Measurements from ENCODE around the gene CLCA1. TPM values are rescaled to one million over a fixed set of nuclear protein-coding genes. Genes with fewer than 3 reads are reported as not detected.
"Not testable (repeated sequence)": the region's sequence is repeated elsewhere in the genome, so short reads cannot be mapped to it uniquely, and the experiment has no call there.

The CLCA1 gene
- total RNA-seq, 1 experiment from 2014 or later = not detected

GRCh38 chr1:86477256-86477655 is 8.5 kb downstream of the CLCA1 start:
- no peaks in the 10 kb centered on the region for H3K27me3 ChIP-seq (ENCODE audit: control insufficient read depth, insufficient read depth, low read length)
- DNase-seq = no peak
- H3K36me3 ChIP-seq (replicated peaks; ENCODE audit: control insufficient read depth, insufficient read depth, low read length) = no peaks in the 10 kb centered on the region
- H3K4me3 ChIP-seq (ENCODE audit: insufficient read depth, low read depth, low read length) = no peak overlapping the region

- Histone ChIP-seq H3K4me3 (ENCODE audit: insufficient read depth, low read depth, low read length) (no peak overlapping the region), H3K27me3 (ENCODE audit: control insufficient read depth, insufficient read depth, low read length) (no peaks in the 10 kb centered on the region), H3K36me3 (replicated peaks; ENCODE audit: control insufficient read depth, insufficient read depth, low read length) (no peaks in the 10 kb centered on the region)
- DNase-seq = no peak
These were observed 9.0 kb downstream of the CLCA1 start for GRCh38 chr1:86477682-86478081.

GRCh38 chr1:86478416-86479156 is 9.9 kb downstream of the CLCA1 start:
- DNase-seq = no peak
- H3K4me3 ChIP-seq (ENCODE audit: insufficient read depth, low read depth, low read length) = no peak overlapping the region
- no peaks in the 10 kb centered on the region for H3K36me3 ChIP-seq (replicated peaks; ENCODE audit: control insufficient read depth, insufficient read depth, low read length)
- H3K27me3 ChIP-seq (ENCODE audit: control insufficient read depth, insufficient read depth, low read length) = no peaks in the 10 kb centered on the region

- DNase-seq = no peak
- Histone ChIP-seq H3K36me3 (replicated peaks; ENCODE audit: control insufficient read depth, insufficient read depth, low read length) (no peaks in the 10 kb centered on the region), H3K27me3 (ENCODE audit: control insufficient read depth, insufficient read depth, low read length) (no peaks in the 10 kb centered on the region), H3K4me3 (ENCODE audit: insufficient read depth, low read depth, low read length) (no peak overlapping the region)
These were observed 13.2 kb downstream of the CLCA1 start for GRCh38 chr1:86481966-86482365.

GRCh38 chr1:86487131-86487810 is 18.5 kb downstream of the CLCA1 start:
- Histone ChIP-seq H3K4me3 (ENCODE audit: insufficient read depth, low read depth, low read length) (no peak overlapping the region), H3K36me3 (replicated peaks; ENCODE audit: control insufficient read depth, insufficient read depth, low read length) (no peaks in the 10 kb centered on the region), H3K27me3 (ENCODE audit: control insufficient read depth, insufficient read depth, low read length) (no peaks in the 10 kb centered on the region)
- DNase-seq = no peak

GRCh38 chr1:86487811-86488141 is 19.0 kb downstream of the CLCA1 start:
- Histone ChIP-seq H3K4me3 (ENCODE audit: insufficient read depth, low read depth, low read length) (no peak overlapping the region), H3K27me3 (ENCODE audit: control insufficient read depth, insufficient read depth, low read length) (no peaks in the 10 kb centered on the region), H3K36me3 (replicated peaks; ENCODE audit: control insufficient read depth, insufficient read depth, low read length) (no peaks in the 10 kb centered on the region)
- DNase-seq = no peak

- DNase-seq = no peak
- Histone ChIP-seq H3K27me3 (ENCODE audit: control insufficient read depth, insufficient read depth, low read length) (no peaks in the 10 kb centered on the region), H3K36me3 (replicated peaks; ENCODE audit: control insufficient read depth, insufficient read depth, low read length) (no peaks in the 10 kb centered on the region), H3K4me3 (ENCODE audit: insufficient read depth, low read depth, low read length) (no peak overlapping the region)
These were observed 20.6 kb downstream of the CLCA1 start for GRCh38 chr1:86489242-86489878.

GRCh38 chr1:86491171-86491950 is 22.6 kb downstream of the CLCA1 start:
- Histone ChIP-seq H3K4me3 (ENCODE audit: insufficient read depth, low read depth, low read length) (no peak overlapping the region), H3K36me3 (replicated peaks; ENCODE audit: control insufficient read depth, insufficient read depth, low read length) (no peaks in the 10 kb centered on the region), H3K27me3 (ENCODE audit: control insufficient read depth, insufficient read depth, low read length) (no peaks in the 10 kb centered on the region)
- DNase-seq = no peak

- DNase-seq = no peak
- no peaks in the 10 kb centered on the region for H3K27me3 ChIP-seq (ENCODE audit: control insufficient read depth, insufficient read depth, low read length)
- H3K36me3 ChIP-seq (replicated peaks; ENCODE audit: control insufficient read depth, insufficient read depth, low read length) = no peaks in the 10 kb centered on the region
- H3K4me3 ChIP-seq (ENCODE audit: insufficient read depth, low read depth, low read length) = no peak overlapping the region
These were observed 29.6 kb downstream of the CLCA1 start for GRCh38 chr1:86498281-86498680.

GRCh38 chr1:86499987-86500593 is 31.4 kb downstream of the CLCA1 start:
- Histone ChIP-seq H3K36me3 (replicated peaks; ENCODE audit: control insufficient read depth, insufficient read depth, low read length) (no peaks in the 10 kb centered on the region), H3K4me3 (ENCODE audit: insufficient read depth, low read depth, low read length) (no peak overlapping the region), H3K27me3 (ENCODE audit: control insufficient read depth, insufficient read depth, low read length) (no peaks in the 10 kb centered on the region)
- no peak for DNase-seq

GRCh38 chr1:86500714-86501113 is 32.0 kb downstream of the CLCA1 start:
- H3K36me3 ChIP-seq (replicated peaks; ENCODE audit: control insufficient read depth, insufficient read depth, low read length) = no peaks in the 10 kb centered on the region
- no peak overlapping the region for H3K4me3 ChIP-seq (ENCODE audit: insufficient read depth, low read depth, low read length)
- no peaks in the 10 kb centered on the region for H3K27me3 ChIP-seq (ENCODE audit: control insufficient read depth, insufficient read depth, low read length)
- no peak for DNase-seq

GRCh38 chr1:86502125-86502646 is 33.5 kb downstream of the CLCA1 start:
- peak overlapping the region; percentile 36 for H3K4me3 ChIP-seq (ENCODE audit: insufficient read depth, low read depth, low read length)
- peak; percentile 14 for DNase-seq

GRCh38 chr1:86502721-86503405 is 34.1 kb downstream of the CLCA1 start:
- H3K36me3 ChIP-seq (replicated peaks; ENCODE audit: control insufficient read depth, insufficient read depth, low read length) = no peaks in the 10 kb centered on the region
- DNase-seq = peak; percentile 16
- H3K4me3 ChIP-seq (ENCODE audit: insufficient read depth, low read depth, low read length) = peak overlapping the region; percentile 36
- H3K27me3 ChIP-seq (ENCODE audit: control insufficient read depth, insufficient read depth, low read length) = no peaks in the 10 kb centered on the region

More at GRCh38 chr1:86502125-86502646, 33.5 kb downstream of the CLCA1 start:
- not testable (repeated sequence) for H3K36me3 ChIP-seq (replicated peaks; ENCODE audit: control insufficient read depth, insufficient read depth, low read length); H3K27me3 ChIP-seq (ENCODE audit: control insufficient read depth, insufficient read depth, low read length)
